ENCODE results near the gene MOCOS.
A peak's percentile ranks its signal among the peaks of the same experiment; 100 is the strongest.
"Not testable (repeated sequence)": the region's sequence is repeated elsewhere in the genome, so short reads cannot be mapped to it uniquely, and the experiment has no call there.

The MOCOS gene

DNA sequence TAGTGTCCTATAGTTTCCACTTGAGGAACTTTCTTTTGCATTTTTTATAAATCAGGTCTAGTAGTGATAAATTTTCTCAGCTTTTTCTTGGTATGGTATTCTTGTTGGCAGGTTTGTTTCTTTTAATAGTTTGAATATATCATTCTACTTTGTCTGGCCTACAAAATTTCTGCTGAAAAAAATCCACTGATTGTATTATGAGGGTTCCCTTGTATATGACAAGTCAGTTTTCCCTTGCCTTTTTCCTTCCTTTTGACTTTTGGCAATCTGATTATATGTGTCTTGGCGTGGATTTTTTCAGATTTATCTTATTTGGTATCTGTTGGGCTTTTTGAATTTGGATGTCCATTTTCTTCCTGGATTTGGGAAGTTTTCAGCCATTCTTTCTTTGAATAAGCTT, 41.9 kb downstream of the MOCOS start:
- H3K4me3 ChIP-seq (ENCODE audit: low read depth, low read length): no peak overlapping the region
- TF ChIP-seq, protein P1, sequence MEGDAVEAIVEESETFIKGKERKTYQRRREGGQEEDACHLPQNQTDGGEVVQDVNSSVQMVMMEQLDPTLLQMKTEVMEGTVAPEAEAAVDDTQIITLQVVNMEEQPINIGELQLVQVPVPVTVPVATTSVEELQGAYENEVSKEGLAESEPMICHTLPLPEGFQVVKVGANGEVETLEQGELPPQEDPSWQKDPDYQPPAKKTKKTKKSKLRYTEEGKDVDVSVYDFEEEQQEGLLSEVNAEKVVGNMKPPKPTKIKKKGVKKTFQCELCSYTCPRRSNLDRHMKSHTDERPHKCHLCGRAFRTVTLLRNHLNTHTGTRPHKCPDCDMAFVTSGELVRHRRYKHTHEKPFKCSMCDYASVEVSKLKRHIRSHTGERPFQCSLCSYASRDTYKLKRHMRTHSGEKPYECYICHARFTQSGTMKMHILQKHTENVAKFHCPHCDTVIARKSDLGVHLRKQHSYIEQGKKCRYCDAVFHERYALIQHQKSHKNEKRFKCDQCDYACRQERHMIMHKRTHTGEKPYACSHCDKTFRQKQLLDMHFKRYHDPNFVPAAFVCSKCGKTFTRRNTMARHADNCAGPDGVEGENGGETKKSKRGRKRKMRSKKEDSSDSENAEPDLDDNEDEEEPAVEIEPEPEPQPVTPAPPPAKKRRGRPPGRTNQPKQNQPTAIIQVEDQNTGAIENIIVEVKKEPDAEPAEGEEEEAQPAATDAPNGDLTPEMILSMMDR (IDR thresholded peaks at IDR 0.05; ENCODE audit: control insufficient read depth, extremely low read depth, insufficient read depth): no peak
- no peak for DNase-seq (ENCODE audit: low read depth)

DNA sequence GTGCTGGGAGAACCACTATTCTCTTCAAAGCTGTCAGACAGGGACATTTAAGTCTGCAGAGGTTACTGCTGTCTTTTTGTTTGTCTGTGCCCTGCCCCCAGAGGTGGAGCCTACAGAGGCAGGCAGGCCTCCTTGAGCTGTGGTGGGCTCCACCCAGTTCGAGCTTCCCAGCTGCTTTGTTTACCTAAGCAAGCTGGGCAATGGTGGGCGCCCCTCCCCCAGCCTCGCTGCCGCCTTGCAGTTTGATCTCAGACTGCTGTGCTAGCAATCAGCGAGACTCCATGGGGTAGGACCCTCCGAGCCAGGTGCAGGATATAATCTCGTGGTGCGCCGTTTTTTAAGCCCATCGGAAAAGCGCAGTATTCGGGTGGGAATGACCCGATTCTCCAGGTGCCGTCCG, 53.2 kb downstream of the MOCOS start:
- not testable (repeated sequence) for DNase-seq (ENCODE audit: low read depth); H3K4me3 ChIP-seq (ENCODE audit: low read depth, low read length)

DNA sequence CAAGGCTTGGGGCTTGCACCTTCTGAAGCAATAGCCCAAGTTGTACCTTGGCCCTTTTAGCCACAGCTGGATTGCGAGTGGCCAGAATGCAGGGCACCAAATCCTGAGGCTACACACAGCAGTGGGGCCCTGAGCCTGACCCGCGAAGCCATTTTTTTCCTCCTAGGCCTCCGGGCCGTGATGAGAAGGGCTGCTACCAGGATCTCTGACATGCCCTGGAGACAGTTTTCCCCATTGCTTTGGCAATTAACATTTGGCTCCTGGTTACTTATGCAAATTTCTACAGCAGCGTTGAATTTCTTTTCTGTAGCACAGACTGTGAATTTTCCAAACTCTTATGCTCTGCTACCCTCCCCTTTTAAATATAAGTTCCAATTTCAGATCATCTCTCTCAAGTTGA, 54.5 kb downstream of the MOCOS start:
- DNase-seq (ENCODE audit: low read depth): no peak
- no peak overlapping the region for H3K4me3 ChIP-seq (ENCODE audit: low read depth, low read length)
- TF ChIP-seq, protein P1 (IDR thresholded peaks at IDR 0.05; ENCODE audit: control insufficient read depth, extremely low read depth, insufficient read depth): no peak

DNA sequence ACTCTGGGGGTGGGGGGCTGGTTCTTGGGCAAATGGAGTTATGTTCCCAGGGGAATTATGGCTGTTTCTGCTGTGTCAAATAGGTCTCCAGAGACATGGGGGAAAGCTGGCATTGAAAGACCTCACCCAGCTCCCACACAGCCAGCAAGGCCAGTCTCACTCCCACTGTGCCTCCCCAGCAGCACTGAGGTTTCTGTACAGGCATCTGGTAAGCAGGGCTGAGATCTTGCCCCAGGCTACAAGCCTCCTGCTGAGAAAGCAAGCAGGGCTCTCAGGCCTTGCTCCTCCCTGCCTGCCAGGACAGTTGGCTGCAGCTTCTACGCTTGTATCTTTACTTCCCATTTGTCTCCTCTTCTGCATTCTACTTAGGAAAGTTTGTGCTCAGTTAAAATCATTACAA, 59.7 kb downstream of the MOCOS start:
- TF ChIP-seq, protein P1 (IDR thresholded peaks at IDR 0.05; ENCODE audit: control insufficient read depth, extremely low read depth, insufficient read depth): no peak
- DNase-seq (ENCODE audit: low read depth): peak; percentile 34
- no peak overlapping the region for H3K4me3 ChIP-seq (ENCODE audit: low read depth, low read length)

DNA sequence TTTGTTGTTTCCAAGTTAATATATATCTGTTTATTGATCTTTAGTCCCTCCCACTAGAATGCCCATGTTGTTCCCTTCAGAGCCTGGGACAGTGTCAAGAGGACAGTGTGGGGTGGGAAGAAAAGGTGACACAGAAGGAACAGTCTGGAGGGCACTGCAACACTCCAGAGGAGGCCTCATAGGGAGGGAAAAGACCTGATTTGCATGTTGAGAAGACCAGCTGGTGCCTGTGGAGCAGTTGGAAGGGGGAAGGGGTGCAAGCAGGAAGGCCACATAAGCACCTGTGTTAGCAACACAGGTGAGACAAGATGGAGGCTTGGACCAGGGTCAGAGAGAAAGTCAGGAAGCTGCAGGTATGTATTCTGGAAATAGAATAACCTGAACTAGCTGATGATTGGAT, 62.1 kb downstream of the MOCOS start:
- TF ChIP-seq, protein P1 (IDR thresholded peaks at IDR 0.05; ENCODE audit: control insufficient read depth, extremely low read depth, insufficient read depth): no peak
- no peak for DNase-seq (ENCODE audit: low read depth)
- H3K4me3 ChIP-seq (ENCODE audit: low read depth, low read length): no peak overlapping the region

DNA sequence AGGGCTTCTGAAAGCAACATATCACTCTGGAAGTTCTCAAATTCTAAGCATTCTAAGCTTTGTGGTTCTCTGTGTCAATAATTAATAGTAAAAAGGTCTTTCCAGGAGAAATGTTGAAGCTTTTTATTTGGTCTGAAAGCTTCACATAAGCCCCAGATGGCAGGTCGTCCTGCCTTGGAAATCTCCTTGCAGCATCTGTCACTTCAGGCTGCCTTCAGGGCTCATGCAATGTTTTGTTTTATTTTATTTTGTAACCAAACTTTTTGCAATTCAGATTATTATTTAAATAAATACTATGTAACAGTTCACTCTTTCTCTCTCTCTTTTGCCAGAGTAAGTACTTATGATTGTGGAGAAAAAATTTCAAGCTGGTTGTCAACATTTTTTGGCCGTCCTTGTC, 63.5 kb downstream of the MOCOS start:
- no peak overlapping the region for H3K4me3 ChIP-seq (ENCODE audit: low read depth, low read length)
- no peak for DNase-seq (ENCODE audit: low read depth)
- TF ChIP-seq, protein P1 (IDR thresholded peaks at IDR 0.05; ENCODE audit: control insufficient read depth, extremely low read depth, insufficient read depth): no peak

DNA sequence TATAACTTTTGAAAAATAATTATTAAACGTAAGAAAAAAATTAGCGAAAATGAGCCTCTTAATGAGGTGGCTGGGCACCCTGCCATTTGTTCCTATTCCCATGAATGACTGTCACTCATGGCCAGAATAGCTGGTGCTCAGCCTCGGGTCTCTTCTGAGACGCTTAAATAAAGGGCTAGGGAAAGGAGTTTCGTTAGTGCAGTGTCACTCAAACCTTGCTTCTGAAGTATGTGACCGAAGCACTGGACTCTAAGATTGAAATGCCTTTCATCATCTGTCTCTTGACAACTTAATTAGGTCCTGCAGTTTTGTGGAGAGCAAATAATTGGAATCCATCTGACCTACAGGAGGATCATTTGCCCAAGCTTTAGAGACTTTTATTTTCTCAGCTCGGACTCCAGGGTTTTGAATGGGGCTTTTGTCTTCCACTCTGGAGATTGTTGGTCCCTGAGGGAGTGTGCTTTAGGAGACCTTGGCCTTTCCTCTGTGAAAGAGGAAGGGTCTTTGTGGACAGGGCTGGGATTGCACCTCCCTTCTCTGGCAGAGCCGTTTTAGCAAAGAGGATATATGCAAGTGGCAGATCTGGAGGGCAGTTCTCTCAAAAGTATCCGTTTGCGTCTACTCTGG, 67.9 kb downstream of the MOCOS start:
- no peak overlapping the region for H3K4me3 ChIP-seq (ENCODE audit: low read depth, low read length)
- TF ChIP-seq, protein P1 (IDR thresholded peaks at IDR 0.05; ENCODE audit: control insufficient read depth, extremely low read depth, insufficient read depth): no peak
- DNase-seq (ENCODE audit: low read depth): no peak

Measured in LNCaP clone FGC (cell line).